Tibial nerve (tissue), 4 donors: ENCODE results near the gene TMEM250. TPM values are rescaled to one million over a fixed set of nuclear protein-coding genes. Genes with fewer than 3 reads are reported as not detected.

Source experiments
- DNase-seq, 2 donors: peaks; one replicate each; pipeline ENCODE4 v3.0.0-alpha.2; 2019; ENCODE audit warnings: low spot score in 2 of 2
- H3K27ac ChIP-seq, 4 donors: fragments of 200-600 bp; sonication (generic) in 3 of 4; one replicate each; pipeline ENCODE4 v1.5.1; 2017 to 2019; ENCODE audit warnings: mild to moderate bottlenecking in 1 of 4
- H3K27me3 ChIP-seq, 2 donors: fragments of 200-600 bp; sonication (generic) in 1 of 2; one replicate each; pipeline versions ENCODE4 v1.5.1 to v1.6.0; 2017 to 2019
- H3K36me3 ChIP-seq, 3 donors: fragments of 200-600 bp; sonication (generic); one replicate each; pipeline ENCODE4 v1.5.1; 2018 to 2019
- H3K4me1 ChIP-seq, 4 donors: fragments of 200-600 bp; sonication (generic) in 3 of 4; one replicate each; pipeline ENCODE4 v1.5.1; 2017 to 2019
- H3K4me3 ChIP-seq, 4 donors: fragments of 200-600 bp; sonication (generic) in 3 of 4; one replicate each; pipeline ENCODE4 v1.5.1; 2017 to 2019; ENCODE audit warnings: mild to moderate bottlenecking in 1 of 4, moderate library complexity in 1 of 4
- H3K9me3 ChIP-seq, 4 donors: fragments of 200-600 bp; sonication (generic) in 3 of 4; one replicate each; pipeline ENCODE4 v1.5.1; 2017 to 2019
- CTCF ChIP-seq, 5 experiments: fragments of 200-600 bp in 3 of 5; fragments of 450-650 bp in 2 of 5; sonication (generic) in 3 of 5; IDR thresholded peaks; one replicate each; pipeline ENCODE4 v1.5.1; 2016 to 2019; ENCODE audit warnings: antibody characterized with exemption in 5 of 5, mild to moderate bottlenecking in 3 of 5, moderate library complexity in 2 of 5
- EP300 ChIP-seq, 2 donors: sonication (generic); formaldehyde crosslinking; IDR thresholded peaks; one replicate each; pipeline ENCODE4 v1.6.1; 2017; ENCODE audit warnings: antibody characterized with exemption in 2 of 2, mild to moderate bottlenecking in 1 of 2
- POLR2A ChIP-seq, 2 donors: fragments of 450-650 bp; IDR thresholded peaks; one replicate each; pipeline ENCODE4 v1.6.1; 2017; ENCODE audit warnings: antibody characterized with exemption in 2 of 2, mild to moderate bottlenecking in 2 of 2, moderate library complexity in 2 of 2
- WGBS, 2 donors: methylation state at CpG; one replicate each; pipeline ENCODE4 v1.1.5; 2018; 5-methylcytosine and 5-hydroxymethylcytosine counted together
- total RNA-seq, 4 donors: library from RNA; depleted of rRNA; stranded (reverse); fragments of >200 nt; gene quantifications; one replicate each; pipeline ENCODE4 v1.1.0, GENCODE V29; 2016

TMEM250 gene
- 10 to 100 TPM; 24.3 to 47.7 (median 26.6) TPM for total RNA-seq

GRCh38 chr9:136118320-136119060, at the start of gene TMEM250:
TMEM250 (minus strand) TSS chr9:136118875; CDS start chr9:136116900, 1,975 bp downstream.
- DNase-seq = peak; percentile 80 to 86
- WGBS, 2 donors = 0 to 1% methylated on average over 51 to 91 of the region's 112 CpGs

GRCh38 chr9:136163248-136163850, 44.7 kb upstream of the TMEM250 start:
- Histone ChIP-seq H3K36me3 (no peaks in the 10 kb centered on the region), H3K4me3 (no peak overlapping the region), H3K4me1 (no peaks in the 10 kb centered on the region), H3K27me3 (peaks cover 0 to 12% of the 10 kb centered on the region in 2 donors), H3K9me3 (peaks cover 0 to 33% (median 0%) of the 10 kb centered on the region in 4 donors), H3K27ac (no peak overlapping the region)
- no peak for TF ChIP-seq CTCF (IDR thresholded peaks at IDR 0.05)
- no peak for TF ChIP-seq POLR2A (IDR thresholded peaks at IDR 0.05)
- TF ChIP-seq EP300 (IDR thresholded peaks at IDR 0.05) = no peak
- 68 to 80% methylated on average over 1 of the region's 1 CpG for WGBS, 2 donors
- no peak for DNase-seq

More at GRCh38 chr9:136118320-136119060, at the start of gene TMEM250:
- peak within 1 kb of the TSS; percentile 94 to 99 (median 97) for H3K27ac ChIP-seq
- H3K4me1 ChIP-seq = peaks cover 0 to 51% (median 25%) of the 10 kb centered on the region in 4 donors
- no peaks in the 10 kb centered on the region for H3K9me3 ChIP-seq
- H3K27me3 ChIP-seq = no peaks in the 10 kb centered on the region
- H3K4me3 ChIP-seq = peak within 1 kb of the TSS; percentile 80 to 91 (median 85)
- H3K36me3 ChIP-seq = peaks cover 0 to 34% (median 0%) of the 10 kb centered on the region in 3 donors
- peak; percentile 64 to 96 for TF ChIP-seq EP300 (IDR thresholded peaks at IDR 0.05)
- peak in 4 of 5 experiments; percentile 1 to 60 (median 28) for TF ChIP-seq CTCF (IDR thresholded peaks at IDR 0.05)
- peak; percentile 87 to 91 for TF ChIP-seq POLR2A (IDR thresholded peaks at IDR 0.05)

- no peak for DNase-seq
- no peak overlapping the region for H3K4me3 ChIP-seq
- 59 to 60% methylated on average over 10 of the region's 10 CpGs for WGBS, 2 donors
- H3K36me3 ChIP-seq = no peaks in the 10 kb centered on the region
- peaks cover 0 to 35% of the 10 kb centered on the region in 2 donors for H3K27me3 ChIP-seq
- H3K9me3 ChIP-seq = peaks cover 0 to 29% (median 0%) of the 10 kb centered on the region in 4 donors
- H3K4me1 ChIP-seq = no peaks in the 10 kb centered on the region
- no peak overlapping the region for H3K27ac ChIP-seq
- no peak for TF ChIP-seq CTCF (IDR thresholded peaks at IDR 0.05)
- TF ChIP-seq POLR2A (IDR thresholded peaks at IDR 0.05) = no peak
- TF ChIP-seq EP300 (IDR thresholded peaks at IDR 0.05) = no peak
These were observed 42.4 kb upstream of the TMEM250 start for GRCh38 chr9:136160995-136161610.

- TF ChIP-seq CTCF (IDR thresholded peaks at IDR 0.05) (no peak), EP300 (IDR thresholded peaks at IDR 0.05) (no peak), POLR2A (IDR thresholded peaks at IDR 0.05) (no peak)
- H3K4me3 ChIP-seq = no peak overlapping the region
- peaks cover 0 to 42% of the 10 kb centered on the region in 2 donors for H3K27me3 ChIP-seq
- no peak overlapping the region for H3K27ac ChIP-seq
- 52 to 70% methylated on average over 10 to 12 of the region's 12 CpGs for WGBS, 2 donors
- no peak for DNase-seq
- H3K9me3 ChIP-seq = peaks cover 0 to 23% (median 0%) of the 10 kb centered on the region in 4 donors
- no peaks in the 10 kb centered on the region for H3K4me1 ChIP-seq
- H3K36me3 ChIP-seq = no peaks in the 10 kb centered on the region
These were observed 41.7 kb upstream of the TMEM250 start for GRCh38 chr9:136160381-136160841.
